ENCODE measurements around the gene RGS11.

The RGS11 gene

DNA sequence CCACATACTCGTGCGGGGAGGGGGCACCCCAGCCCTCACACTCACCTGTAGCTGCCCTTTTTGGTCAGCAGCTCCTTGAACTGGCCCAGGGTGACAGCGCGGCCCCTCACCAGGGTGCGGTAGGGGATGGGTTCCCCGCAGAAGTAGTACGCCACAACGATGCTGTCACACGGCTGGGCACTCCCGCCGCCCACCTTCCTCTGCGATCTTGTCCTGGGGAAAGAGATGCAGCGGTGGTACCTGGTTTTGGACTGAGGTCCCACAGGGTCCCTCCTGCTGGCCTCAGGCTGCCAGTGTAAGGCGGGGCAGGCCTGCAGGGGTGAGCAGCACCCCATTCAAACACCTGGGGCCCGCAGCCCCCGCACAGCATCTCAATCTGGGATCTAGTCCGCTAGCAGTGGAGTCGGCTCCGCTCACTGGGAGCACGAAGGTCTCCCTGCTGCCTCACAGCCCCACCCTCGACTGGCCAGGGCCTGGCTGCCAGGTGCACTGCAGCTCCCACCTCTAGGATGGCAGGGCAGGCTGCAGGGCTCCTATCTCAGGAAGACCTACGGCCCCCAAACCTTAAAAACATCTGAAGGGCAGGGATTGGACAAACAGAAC, 13.8 kb upstream of the RGS11 start:
- TF ChIP-seq, protein P1, sequence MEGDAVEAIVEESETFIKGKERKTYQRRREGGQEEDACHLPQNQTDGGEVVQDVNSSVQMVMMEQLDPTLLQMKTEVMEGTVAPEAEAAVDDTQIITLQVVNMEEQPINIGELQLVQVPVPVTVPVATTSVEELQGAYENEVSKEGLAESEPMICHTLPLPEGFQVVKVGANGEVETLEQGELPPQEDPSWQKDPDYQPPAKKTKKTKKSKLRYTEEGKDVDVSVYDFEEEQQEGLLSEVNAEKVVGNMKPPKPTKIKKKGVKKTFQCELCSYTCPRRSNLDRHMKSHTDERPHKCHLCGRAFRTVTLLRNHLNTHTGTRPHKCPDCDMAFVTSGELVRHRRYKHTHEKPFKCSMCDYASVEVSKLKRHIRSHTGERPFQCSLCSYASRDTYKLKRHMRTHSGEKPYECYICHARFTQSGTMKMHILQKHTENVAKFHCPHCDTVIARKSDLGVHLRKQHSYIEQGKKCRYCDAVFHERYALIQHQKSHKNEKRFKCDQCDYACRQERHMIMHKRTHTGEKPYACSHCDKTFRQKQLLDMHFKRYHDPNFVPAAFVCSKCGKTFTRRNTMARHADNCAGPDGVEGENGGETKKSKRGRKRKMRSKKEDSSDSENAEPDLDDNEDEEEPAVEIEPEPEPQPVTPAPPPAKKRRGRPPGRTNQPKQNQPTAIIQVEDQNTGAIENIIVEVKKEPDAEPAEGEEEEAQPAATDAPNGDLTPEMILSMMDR (IDR thresholded peaks at IDR 0.05; ENCODE audit: low read depth, low read length, missing control alignments) = no peak
- in situ Hi-C loops (cut with HindIII; ENCODE audit: low pct_ligation_motif_present, low sequenced_read_pairs) = no loop called here
- Histone ChIP-seq H3K4me3 (ENCODE audit: low read depth, low read length) (no peak overlapping the region), H3K36me3 (replicated peaks) (peaks cover 27% of the 10 kb centered on the region), H3K27me3 (replicated peaks) (no peaks in the 10 kb centered on the region), H3K27ac (no peak overlapping the region)
- no peak for DNase-seq

DNA sequence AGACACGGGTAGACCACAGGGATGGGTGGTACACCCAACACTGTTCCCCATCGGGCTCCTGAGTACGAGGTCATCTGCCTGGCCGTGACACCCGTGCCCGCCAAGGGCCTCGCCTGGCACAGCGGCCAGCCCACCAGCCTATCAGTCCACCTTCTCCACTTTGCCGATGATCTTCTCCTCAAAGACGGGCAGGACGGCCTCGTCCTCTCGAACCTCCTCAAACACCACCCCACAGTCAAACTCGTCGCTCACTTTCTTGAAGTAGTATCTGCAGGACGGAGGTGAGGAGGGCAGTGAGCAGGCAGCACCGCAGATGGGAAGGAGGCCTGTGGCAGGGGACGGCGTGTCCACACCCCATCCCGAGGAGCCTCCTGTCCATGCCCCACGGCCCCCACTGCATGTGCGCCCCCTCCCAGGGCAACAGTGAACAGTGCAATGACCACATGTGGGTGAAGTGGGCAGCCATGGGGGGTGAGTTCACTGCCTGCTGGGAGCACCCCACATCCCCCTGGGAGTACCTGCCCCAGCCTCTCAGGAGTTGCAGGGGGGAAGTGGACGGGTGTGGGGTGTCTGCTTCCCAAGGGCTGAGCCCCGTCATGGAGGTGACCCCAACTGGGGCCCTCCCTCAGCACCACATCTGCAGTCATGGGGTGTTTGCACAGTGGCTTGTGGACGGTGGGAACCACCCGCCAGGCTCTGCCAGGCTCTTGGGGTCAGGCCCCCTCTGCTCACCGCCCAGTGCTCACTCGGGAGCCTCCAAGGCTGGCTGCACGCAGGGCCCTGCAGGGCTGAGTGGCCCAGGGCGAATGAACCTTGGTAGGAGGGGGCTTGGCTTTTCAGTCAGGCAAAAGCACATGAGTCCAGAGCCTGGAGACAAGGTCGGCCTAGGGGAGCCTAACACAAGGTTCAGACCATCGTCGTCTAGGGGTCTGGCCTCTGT, 12.5 kb upstream of the RGS11 start:
- TF ChIP-seq, protein P1 (IDR thresholded peaks at IDR 0.05; ENCODE audit: low read depth, low read length, missing control alignments) = no peak

DNA sequence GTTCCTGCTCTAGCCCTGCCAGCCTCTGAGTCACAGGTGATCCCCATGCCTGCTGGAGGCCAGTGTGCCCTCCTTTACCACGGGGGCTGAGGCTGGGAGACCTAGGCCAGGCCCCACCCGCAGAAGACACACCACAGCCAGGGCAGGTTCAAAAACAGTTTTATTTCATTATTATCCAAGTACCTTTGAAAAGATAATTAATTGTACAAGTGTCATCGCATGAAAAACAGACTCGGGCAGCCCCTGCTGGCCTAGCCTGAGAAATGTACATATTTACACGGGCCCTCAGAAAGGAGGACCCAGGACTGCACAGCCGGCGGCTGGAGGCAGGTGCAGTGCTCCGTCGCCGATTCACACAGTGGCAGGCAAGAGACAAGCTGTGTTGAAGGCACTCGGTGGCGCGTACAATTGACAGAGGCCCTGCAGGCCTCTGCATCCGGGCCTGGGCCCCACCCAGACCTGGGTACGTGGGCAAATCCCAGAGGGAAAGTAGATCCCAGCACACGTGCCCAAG, 11.6 kb upstream of the RGS11 start:
- H3K36me3 ChIP-seq (replicated peaks) = peaks cover 27% of the 10 kb centered on the region
- in situ Hi-C loops (cut with HindIII; ENCODE audit: low pct_ligation_motif_present, low sequenced_read_pairs) = no loop called here
- H3K27me3 ChIP-seq (replicated peaks) = no peaks in the 10 kb centered on the region
- H3K4me3 ChIP-seq (ENCODE audit: low read depth, low read length) = no peak overlapping the region
- DNase-seq = no peak
- no peak overlapping the region for H3K27ac ChIP-seq
- TF ChIP-seq, protein P1 (IDR thresholded peaks at IDR 0.05; ENCODE audit: low read depth, low read length, missing control alignments) = peak; percentile 24

More for the DNA sequence above, 12.5 kb upstream of the RGS11 start:
- no peak for DNase-seq
- Histone ChIP-seq H3K27me3 (replicated peaks) (no peaks in the 10 kb centered on the region), H3K4me3 (ENCODE audit: low read depth, low read length) (no peak overlapping the region), H3K36me3 (replicated peaks) (peaks cover 27% of the 10 kb centered on the region), H3K27ac (no peak overlapping the region)
- in situ Hi-C loops (cut with HindIII; ENCODE audit: low pct_ligation_motif_present, low sequenced_read_pairs) = no loop called here

DNA sequence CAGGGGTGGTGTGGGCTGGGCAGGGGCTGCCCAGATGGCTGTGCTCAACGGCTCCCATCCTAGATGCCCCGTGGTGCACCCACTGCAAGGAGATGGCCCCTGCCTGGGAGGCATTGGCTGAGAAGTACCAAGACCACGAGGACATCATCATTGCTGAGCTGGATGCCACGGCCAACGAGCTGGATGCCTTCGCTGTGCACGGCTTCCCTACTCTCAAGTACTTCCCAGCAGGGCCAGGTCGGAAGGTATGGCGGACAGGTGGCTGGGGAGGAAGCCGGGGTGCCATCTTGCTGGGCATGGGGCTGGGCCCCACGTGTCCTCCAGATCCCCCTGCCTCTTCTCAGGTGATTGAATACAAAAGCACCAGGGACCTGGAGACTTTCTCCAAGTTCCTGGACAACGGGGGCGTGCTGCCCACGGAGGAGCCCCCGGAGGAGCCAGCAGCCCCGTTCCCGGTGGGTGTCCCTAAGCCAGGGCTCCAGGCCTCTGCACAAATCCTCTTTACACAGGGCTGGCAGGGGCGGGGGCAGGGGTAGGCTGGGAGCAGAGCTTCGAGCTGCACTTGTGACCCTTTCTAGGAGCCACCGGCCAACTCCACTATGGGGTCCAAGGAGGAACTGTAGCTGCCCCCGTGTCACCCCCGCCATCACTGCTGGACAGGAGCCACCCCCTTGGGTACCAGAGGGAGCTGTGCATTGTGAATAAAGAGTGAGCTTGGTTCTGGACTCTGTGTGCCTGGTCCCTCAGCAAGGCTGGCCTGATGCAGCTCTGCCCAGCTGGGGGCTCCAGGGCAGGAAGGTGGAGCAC, 10.9 kb upstream of the RGS11 start:
- TF ChIP-seq, protein P1 (IDR thresholded peaks at IDR 0.05; ENCODE audit: low read depth, low read length, missing control alignments) = no peak
- no peak overlapping the region for H3K27ac ChIP-seq
- in situ Hi-C loops (cut with HindIII; ENCODE audit: low pct_ligation_motif_present, low sequenced_read_pairs) = no loop called here
- H3K27me3 ChIP-seq (replicated peaks) = no peaks in the 10 kb centered on the region
- peaks cover 27% of the 10 kb centered on the region for H3K36me3 ChIP-seq (replicated peaks)
- H3K4me3 ChIP-seq (ENCODE audit: low read depth, low read length) = no peak overlapping the region
- DNase-seq = no peak

DNA sequence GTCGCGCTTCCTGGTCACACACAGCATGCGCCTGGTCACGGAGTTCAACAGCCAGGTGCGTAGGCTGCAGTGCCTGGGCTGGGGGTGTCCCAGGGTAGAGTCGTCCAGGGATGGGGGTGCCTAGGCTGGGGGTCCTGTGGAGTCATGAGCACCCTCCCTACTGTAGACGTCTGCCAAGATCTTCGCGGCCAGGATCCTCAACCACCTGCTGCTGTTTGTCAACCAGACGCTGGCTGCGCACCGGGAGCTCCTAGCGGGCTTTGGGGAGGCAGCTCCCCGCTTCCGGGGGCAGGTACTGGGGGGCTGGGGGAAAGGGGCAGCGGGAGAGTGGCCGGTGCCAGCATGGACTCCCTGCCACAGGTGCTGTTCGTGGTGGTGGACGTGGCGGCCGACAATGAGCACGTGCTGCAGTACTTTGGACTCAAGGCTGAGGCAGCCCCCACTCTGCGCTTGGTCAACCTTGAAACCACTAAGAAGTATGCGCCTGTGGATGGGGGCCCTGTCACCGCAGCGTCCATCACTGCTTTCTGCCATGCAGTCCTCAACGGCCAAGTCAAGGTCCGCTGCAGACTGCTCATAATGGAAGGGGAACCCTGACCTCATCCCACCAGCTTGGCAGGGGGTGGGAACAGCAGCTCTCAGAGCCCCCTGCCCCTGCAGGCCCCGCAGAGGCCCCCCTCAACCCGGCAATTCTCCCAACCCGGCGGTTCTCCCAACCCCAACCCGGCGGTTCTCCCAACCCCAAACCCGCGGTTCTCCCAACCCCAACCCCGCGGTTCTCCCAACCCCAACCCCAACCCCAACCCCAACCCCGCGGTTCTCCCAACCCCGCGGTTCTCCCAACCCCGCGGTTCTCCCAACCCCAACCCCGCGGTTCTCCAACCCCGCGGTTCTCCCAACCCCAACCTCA, 9.7 kb upstream of the RGS11 start:
- H3K27ac ChIP-seq = no peak overlapping the region
- H3K27me3 ChIP-seq (replicated peaks) = peaks cover 10% of the 10 kb centered on the region
- no peak for DNase-seq
- in situ Hi-C loops (cut with HindIII; ENCODE audit: low pct_ligation_motif_present, low sequenced_read_pairs) = no loop called here
- no peak overlapping the region for H3K4me3 ChIP-seq (ENCODE audit: low read depth, low read length)
- TF ChIP-seq, protein P1 (IDR thresholded peaks at IDR 0.05; ENCODE audit: low read depth, low read length, missing control alignments) = no peak
- H3K36me3 ChIP-seq (replicated peaks) = peaks cover 19% of the 10 kb centered on the region

All from brain microvascular endothelial cell (primary cell).